Gastroesophageal sphincter (tissue), 4 donors: ENCODE results near the gene DSCAML1. TPM values are rescaled to one million over a fixed set of nuclear protein-coding genes. Genes with fewer than 3 reads are reported as not detected.

Experiments used
- ATAC-seq: fragments of 150-250 bp; one replicate; pipeline ENCODE4 v1.9.1; 2016; ENCODE audit warnings: mild to moderate bottlenecking, moderate library complexity
- H3K27ac ChIP-seq, 4 donors: fragments of 200-600 bp; sonication (generic) in 3 of 4; 1 replicate in 3 of 4; 2 replicates in 1 of 4; pipeline ENCODE4 v1.5.1; 2016 to 2019
- H3K27me3 ChIP-seq: fragments of 200-600 bp; sonication (generic); one replicate; pipeline ENCODE4 v1.5.1; 2019
- H3K36me3 ChIP-seq, 2 donors: fragments of 200-600 bp; sonication (generic); one replicate each; pipeline ENCODE4 v1.5.1; 2019; ENCODE audit warnings: control low read depth in 1 of 2
- H3K4me1 ChIP-seq, 3 donors: fragments of 200-600 bp; sonication (generic); 1 replicate in 2 of 3; 2 replicates in 1 of 3; pipeline ENCODE4 v1.5.1; 2016 to 2019; ENCODE audit warnings: control low read depth in 2 of 3
- H3K4me3 ChIP-seq, 2 donors: fragments of 200-600 bp; sonication (generic); one replicate each; pipeline ENCODE4 v1.5.1; 2019; ENCODE audit warnings: mild to moderate bottlenecking in 1 of 2, moderate library complexity in 1 of 2
- H3K9me3 ChIP-seq, 3 donors: fragments of 200-600 bp; sonication (generic); one replicate each; pipeline ENCODE4 v1.5.1; 2017 to 2019; ENCODE audit warnings: control low read depth in 2 of 3
- EP300 ChIP-seq: sonication (generic); formaldehyde crosslinking; IDR thresholded peaks from one replicate; pipeline ENCODE4 v1.6.1; 2017; ENCODE audit warnings: antibody characterized with exemption, mild to moderate bottlenecking
- POLR2A ChIP-seq, 2 donors: fragments of 450-650 bp; IDR thresholded peaks; one replicate each; pipeline ENCODE4 v1.6.1; 2017; ENCODE audit warnings: antibody characterized with exemption in 2 of 2, mild to moderate bottlenecking in 2 of 2, moderate library complexity in 1 of 2
- POLR2AphosphoS5 ChIP-seq: sonication (generic); formaldehyde crosslinking; IDR thresholded peaks from one replicate; pipeline ENCODE4 v1.6.1; 2017; ENCODE audit warnings: antibody characterized with exemption
- WGBS, 2 donors: methylation state at CpG; one replicate each; pipeline ENCODE4 v1.1.5; 2018; ENCODE audit warnings: low coverage in 1 of 2; 5-methylcytosine and 5-hydroxymethylcytosine counted together
- total RNA-seq, 4 donors: library from RNA; depleted of rRNA; stranded (reverse); fragments of >200 nt; gene quantifications; one replicate each; pipeline ENCODE4 v1.1.0, GENCODE V29; 2016
- TF ChIP-seq, protein P1 (sequence below), 4 experiments: fragments of 200-600 bp in 2 of 4; fragments of 450-650 bp in 2 of 4; sonication (generic) in 1 of 4; IDR thresholded peaks; one replicate each; pipeline ENCODE4 v1.5.1; 2017 to 2019; ENCODE audit warnings: antibody characterized with exemption in 4 of 4, mild to moderate bottlenecking in 2 of 4, moderate library complexity in 2 of 4

Gene DSCAML1
- total RNA-seq, 4 donors from 2014 or later = 0.35 to 2.5 (median 0.73) TPM

DNA sequence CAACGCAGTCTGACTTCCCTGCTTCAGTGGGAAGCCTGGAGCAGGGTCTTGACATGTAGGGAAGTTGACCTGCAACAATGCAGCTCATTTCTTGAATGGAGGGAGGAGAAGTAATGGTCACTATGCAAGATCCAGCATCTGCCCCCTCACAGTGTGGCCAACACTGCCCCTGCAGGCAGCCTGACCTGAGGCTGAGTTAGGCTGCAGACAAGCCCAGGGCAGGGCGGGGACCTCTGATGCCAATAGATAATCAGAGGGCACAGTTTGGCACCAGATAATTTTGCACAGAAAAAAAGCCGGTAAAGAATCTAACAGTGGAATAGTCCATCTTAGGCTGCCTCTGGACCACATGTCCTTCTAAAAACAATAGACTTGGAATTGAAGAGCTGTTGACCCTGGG lies 182.3 kb downstream of the DSCAML1 start:
- WGBS, 2 donors = 88 to 89% methylated on average over 2 of the region's 3 CpGs
- no peak for ATAC-seq
- no peak overlapping the region for H3K4me3 ChIP-seq
- no peaks in the 10 kb centered on the region for H3K4me1 ChIP-seq
- peaks cover 52% of the 10 kb centered on the region for H3K27me3 ChIP-seq
- peaks cover 0 to 6% of the 10 kb centered on the region in 2 donors for H3K36me3 ChIP-seq
- TF ChIP-seq POLR2AphosphoS5 (no peak), EP300 (no peak), POLR2A (IDR thresholded peaks at IDR 0.05) (no peak)
- TF ChIP-seq, protein P1, sequence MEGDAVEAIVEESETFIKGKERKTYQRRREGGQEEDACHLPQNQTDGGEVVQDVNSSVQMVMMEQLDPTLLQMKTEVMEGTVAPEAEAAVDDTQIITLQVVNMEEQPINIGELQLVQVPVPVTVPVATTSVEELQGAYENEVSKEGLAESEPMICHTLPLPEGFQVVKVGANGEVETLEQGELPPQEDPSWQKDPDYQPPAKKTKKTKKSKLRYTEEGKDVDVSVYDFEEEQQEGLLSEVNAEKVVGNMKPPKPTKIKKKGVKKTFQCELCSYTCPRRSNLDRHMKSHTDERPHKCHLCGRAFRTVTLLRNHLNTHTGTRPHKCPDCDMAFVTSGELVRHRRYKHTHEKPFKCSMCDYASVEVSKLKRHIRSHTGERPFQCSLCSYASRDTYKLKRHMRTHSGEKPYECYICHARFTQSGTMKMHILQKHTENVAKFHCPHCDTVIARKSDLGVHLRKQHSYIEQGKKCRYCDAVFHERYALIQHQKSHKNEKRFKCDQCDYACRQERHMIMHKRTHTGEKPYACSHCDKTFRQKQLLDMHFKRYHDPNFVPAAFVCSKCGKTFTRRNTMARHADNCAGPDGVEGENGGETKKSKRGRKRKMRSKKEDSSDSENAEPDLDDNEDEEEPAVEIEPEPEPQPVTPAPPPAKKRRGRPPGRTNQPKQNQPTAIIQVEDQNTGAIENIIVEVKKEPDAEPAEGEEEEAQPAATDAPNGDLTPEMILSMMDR (IDR thresholded peaks at IDR 0.05) = no peak
- H3K27ac ChIP-seq = no peak overlapping the region
- peaks cover 0 to 12% (median 0%) of the 10 kb centered on the region in 3 donors for H3K9me3 ChIP-seq

DNA sequence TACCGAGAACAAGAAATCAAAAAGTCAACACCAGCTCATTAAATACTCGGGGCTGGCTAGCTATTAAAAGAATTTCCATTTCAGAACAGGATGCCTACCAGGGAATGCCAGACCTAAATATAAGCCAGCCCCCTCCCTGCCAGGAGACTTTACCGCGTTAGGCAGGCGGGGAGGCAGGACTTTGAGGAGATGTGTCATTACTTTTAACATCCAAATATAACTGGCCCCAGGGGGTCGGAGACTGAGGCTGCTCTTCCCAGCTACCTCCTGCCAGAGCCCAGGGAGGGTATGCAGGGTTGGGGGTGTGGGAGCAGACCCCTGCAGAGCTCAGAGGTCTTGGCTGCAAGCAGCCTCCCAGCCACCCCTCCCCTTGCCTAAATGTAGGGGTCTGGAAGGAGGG lies 183.5 kb downstream of the DSCAML1 start:
- TF ChIP-seq POLR2AphosphoS5 (no peak), POLR2A (IDR thresholded peaks at IDR 0.05) (no peak), EP300 (no peak)
- TF ChIP-seq, protein P1 (IDR thresholded peaks at IDR 0.05) = no peak
- peaks cover 0 to 12% (median 0%) of the 10 kb centered on the region in 3 donors for H3K9me3 ChIP-seq
- WGBS, 2 donors = 33 to 47% methylated on average over 4 to 5 of the region's 6 CpGs
- no peak overlapping the region for H3K27ac ChIP-seq
- ATAC-seq = no peak
- peaks cover 46% of the 10 kb centered on the region for H3K27me3 ChIP-seq
- H3K4me1 ChIP-seq = no peaks in the 10 kb centered on the region
- H3K36me3 ChIP-seq = peaks cover 0 to 6% of the 10 kb centered on the region in 2 donors
- H3K4me3 ChIP-seq = no peak overlapping the region

DNA sequence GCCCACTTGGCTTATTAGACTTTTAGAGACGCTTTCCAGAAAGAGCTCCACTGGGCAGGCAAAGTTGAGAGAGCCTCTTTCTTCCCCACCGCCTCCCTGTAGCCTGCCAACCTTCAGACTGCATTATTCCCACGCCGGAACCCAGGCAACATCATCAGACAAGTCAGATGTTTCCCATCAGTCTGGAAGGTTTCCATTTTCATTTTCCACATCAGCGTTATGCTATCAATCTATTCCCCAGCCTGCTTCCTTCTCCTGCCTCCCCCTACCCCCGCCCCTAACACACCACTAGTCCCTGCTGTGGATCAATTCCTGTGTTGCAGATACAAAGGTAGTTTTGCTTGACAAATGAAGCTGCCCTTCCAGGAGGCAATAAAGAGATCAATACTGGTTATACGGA lies 184.8 kb downstream of the DSCAML1 start:
- WGBS, 2 donors = 54 to 58% methylated on average over 5 to 6 of the region's 7 CpGs
- no peak for ATAC-seq
- H3K36me3 ChIP-seq = peaks cover 0 to 6% of the 10 kb centered on the region in 2 donors
- H3K27me3 ChIP-seq = peaks cover 50% of the 10 kb centered on the region
- TF ChIP-seq POLR2AphosphoS5 (no peak), EP300 (no peak), POLR2A (IDR thresholded peaks at IDR 0.05) (no peak)
- TF ChIP-seq, protein P1 (IDR thresholded peaks at IDR 0.05) = no peak
- no peak overlapping the region for H3K4me3 ChIP-seq
- H3K4me1 ChIP-seq = no peaks in the 10 kb centered on the region
- H3K9me3 ChIP-seq = peaks cover 0 to 12% (median 0%) of the 10 kb centered on the region in 3 donors
- H3K27ac ChIP-seq = no peak overlapping the region

- H3K4me1 ChIP-seq = no peaks in the 10 kb centered on the region
These were observed 186.1 kb downstream of the DSCAML1 start for GRCh38 chr11:117610901-117611300.

GRCh38 chr11:117610045-117610444 lies 187.0 kb downstream of the DSCAML1 start:
- peaks cover 0 to 6% (median 0%) of the 10 kb centered on the region in 3 donors for H3K9me3 ChIP-seq
- H3K27me3 ChIP-seq = peaks cover 54% of the 10 kb centered on the region
- H3K4me3 ChIP-seq = no peak overlapping the region
- no peak for ATAC-seq
- H3K4me1 ChIP-seq = no peaks in the 10 kb centered on the region
- TF ChIP-seq EP300 (no peak), POLR2AphosphoS5 (no peak), POLR2A (IDR thresholded peaks at IDR 0.05) (no peak)
- TF ChIP-seq, protein P1 (IDR thresholded peaks at IDR 0.05) = no peak
- H3K27ac ChIP-seq = no peak overlapping the region
- H3K36me3 ChIP-seq = peaks cover 0 to 3% of the 10 kb centered on the region in 2 donors
- 73 to 78% methylated on average over 1 to 3 of the region's 4 CpGs for WGBS, 2 donors

More at GRCh38 chr11:117610901-117611300, 186.1 kb downstream of the DSCAML1 start:
- TF ChIP-seq, protein P1 (IDR thresholded peaks at IDR 0.05) = no peak
- TF ChIP-seq POLR2AphosphoS5 (no peak), EP300 (no peak), POLR2A (IDR thresholded peaks at IDR 0.05) (no peak)
- peaks cover 53% of the 10 kb centered on the region for H3K27me3 ChIP-seq
- 30 to 69% methylated on average over 1 to 3 of the region's 4 CpGs for WGBS, 2 donors
- ATAC-seq = no peak
- peaks cover 0 to 12% (median 0%) of the 10 kb centered on the region in 3 donors for H3K9me3 ChIP-seq
- H3K4me3 ChIP-seq = no peak overlapping the region
- no peak overlapping the region for H3K27ac ChIP-seq
- peaks cover 0 to 6% of the 10 kb centered on the region in 2 donors for H3K36me3 ChIP-seq
